Fibroblast of villous mesenchyme (primary cell): ENCODE data around the gene MACROD2. TPM values are rescaled to one million over a fixed set of nuclear protein-coding genes. Genes with fewer than 3 reads are reported as not detected.

ENCODE experiments used
- DNase-seq: peaks from one replicate; pipeline ENCODE4 v3.0.0-alpha.2; 2010; ENCODE audit warnings: low read depth
- H3K4me3 ChIP-seq: 2 replicates; pipeline ENCODE4 v1.5.1; 2011; ENCODE audit warnings: low read depth, mild to moderate bottlenecking, low read length
- total RNA-seq: library from RNA; depleted of rRNA; stranded (reverse); fragments of >200 nt; gene quantifications from 2 replicates; pipeline ENCODE4 v1.2.3, GENCODE V29; 2012
- TF ChIP-seq, protein P1 (sequence below): IDR thresholded peaks from 2 replicates; pipeline ENCODE4 v1.5.1; 2012; ENCODE audit warnings: low read depth, mild to moderate bottlenecking, low read length; ENCODE audit not compliant: insufficient read depth

Gene MACROD2
- total RNA-seq, 1 donor = 1.7 TPM

DNA sequence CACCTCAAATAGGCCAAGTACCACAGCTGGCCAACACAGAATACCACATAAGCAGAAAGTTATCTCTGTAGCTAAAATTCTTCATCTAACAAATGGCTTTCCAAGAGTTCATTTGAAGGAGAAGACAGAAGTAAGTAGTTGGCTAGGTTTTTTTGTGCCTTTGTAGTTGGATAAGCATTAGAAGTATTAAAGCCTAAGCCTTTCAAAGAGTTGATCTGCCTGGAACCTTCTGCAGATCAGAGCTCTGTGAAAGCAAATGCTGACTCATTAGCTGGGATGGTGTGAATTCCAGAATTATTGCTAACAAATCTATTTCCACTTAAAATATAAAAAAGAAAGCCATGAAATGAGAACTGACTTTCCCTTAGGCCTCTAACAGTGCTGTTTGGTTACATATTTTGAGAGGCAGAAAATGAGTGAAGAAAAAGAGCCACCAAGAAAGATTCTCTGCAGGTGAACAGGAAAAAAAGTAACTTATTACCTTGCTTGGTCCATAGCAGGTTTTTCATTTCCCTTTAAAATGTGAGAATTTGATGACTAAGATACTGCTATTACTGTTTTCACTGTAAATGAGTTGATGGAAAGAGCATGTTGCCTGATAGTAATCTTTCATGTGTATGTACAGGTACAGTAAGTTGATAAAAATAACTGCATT, 1105.3 kb downstream of the MACROD2 start:
- H3K4me3 ChIP-seq = no peak overlapping the region
- TF ChIP-seq, protein P1, sequence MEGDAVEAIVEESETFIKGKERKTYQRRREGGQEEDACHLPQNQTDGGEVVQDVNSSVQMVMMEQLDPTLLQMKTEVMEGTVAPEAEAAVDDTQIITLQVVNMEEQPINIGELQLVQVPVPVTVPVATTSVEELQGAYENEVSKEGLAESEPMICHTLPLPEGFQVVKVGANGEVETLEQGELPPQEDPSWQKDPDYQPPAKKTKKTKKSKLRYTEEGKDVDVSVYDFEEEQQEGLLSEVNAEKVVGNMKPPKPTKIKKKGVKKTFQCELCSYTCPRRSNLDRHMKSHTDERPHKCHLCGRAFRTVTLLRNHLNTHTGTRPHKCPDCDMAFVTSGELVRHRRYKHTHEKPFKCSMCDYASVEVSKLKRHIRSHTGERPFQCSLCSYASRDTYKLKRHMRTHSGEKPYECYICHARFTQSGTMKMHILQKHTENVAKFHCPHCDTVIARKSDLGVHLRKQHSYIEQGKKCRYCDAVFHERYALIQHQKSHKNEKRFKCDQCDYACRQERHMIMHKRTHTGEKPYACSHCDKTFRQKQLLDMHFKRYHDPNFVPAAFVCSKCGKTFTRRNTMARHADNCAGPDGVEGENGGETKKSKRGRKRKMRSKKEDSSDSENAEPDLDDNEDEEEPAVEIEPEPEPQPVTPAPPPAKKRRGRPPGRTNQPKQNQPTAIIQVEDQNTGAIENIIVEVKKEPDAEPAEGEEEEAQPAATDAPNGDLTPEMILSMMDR = no peak
- no peak for DNase-seq

DNA sequence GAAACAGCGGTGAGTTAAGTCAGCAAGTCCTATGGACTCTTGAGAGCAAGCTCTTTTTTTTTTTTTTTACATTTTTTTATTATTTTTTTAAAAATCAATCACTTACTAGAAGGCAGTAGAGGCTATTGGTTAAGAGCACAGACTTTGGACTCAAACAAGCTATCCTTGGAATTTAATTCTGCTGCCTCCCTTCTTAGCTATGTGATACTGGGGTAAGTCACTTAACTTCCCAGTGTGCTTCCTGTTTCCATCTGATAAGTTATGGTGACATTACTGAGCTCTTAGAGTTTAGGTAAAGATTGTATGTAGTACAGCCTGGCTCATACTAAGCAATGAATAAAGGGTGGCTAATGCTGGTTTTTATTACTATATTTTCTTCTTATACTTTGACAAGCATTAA, 1112.6 kb downstream of the MACROD2 start:
- TF ChIP-seq, protein P1 = no peak
- no peak for DNase-seq
- no peak overlapping the region for H3K4me3 ChIP-seq

DNA sequence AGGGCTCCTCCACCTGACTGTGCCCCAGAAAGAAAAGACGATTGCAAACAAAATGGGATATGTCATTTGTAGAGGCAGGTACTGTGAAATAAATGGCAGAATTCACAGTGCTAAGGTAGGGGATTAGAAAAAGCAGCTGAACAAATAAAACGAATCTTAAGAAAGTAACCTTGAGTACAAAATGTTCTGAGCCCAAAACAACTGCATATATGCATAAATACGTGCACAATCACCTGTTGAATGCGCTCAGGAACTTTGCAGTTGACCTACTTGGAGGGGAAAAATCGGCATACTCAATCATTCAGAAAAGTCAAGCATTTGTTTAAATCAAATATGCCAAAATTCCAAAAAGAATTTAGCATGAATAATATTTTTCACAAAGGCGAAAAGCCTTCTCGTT, 1114.2 kb downstream of the MACROD2 start:
- H3K4me3 ChIP-seq = no peak overlapping the region
- no peak for DNase-seq
- TF ChIP-seq, protein P1 = no peak

DNA sequence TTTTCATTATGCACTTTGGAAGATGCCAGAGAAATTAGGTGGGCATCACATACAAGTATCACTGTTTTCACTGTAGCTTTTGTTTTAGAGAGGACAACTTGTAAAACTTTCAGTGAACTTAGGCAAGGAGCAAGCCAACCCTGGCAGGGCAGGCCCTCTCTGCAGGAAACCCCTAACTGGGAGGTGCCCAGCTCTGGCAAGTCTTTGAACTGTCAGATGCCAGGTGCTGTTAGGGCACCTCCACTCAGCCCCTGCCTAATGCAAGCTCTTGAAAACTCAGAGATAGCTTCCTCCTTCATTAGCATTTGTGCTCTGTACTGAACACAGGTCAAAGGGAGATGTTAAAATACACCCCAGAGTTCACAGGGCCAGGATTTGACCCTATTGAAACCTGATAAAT, 1116.3 kb downstream of the MACROD2 start:
- TF ChIP-seq, protein P1 = no peak
- no peak overlapping the region for H3K4me3 ChIP-seq
- no peak for DNase-seq

DNA sequence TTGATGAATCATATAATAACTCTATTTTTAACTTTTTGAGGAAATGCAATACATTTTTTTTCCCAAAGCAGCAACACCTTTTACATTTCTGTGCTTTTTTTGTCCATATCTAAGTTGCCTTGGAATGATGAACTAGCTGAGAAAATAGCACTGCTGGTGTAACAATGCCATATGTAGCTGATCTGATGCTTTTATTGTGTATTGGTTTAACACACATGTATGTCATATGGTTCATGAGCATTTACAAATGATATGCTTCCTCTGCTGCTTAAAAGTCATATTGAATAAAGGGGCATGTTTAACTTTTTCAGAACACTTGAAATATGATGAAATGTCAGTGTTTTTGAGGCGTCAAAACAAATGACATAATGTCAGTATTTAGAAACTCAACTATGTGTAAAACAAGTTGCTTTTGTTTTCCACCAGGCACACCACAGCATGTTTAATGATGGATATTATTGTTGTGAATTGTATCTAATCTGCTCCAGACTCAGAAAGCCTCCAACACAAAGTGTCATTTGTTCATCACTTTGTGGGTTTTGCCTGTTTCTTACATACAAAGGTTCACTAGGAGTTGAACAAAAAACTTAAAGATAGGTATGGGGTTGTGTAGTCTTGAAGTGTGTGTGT, 1117.9 kb downstream of the MACROD2 start:
- no peak overlapping the region for H3K4me3 ChIP-seq
- TF ChIP-seq, protein P1 = no peak
- no peak for DNase-seq

DNA sequence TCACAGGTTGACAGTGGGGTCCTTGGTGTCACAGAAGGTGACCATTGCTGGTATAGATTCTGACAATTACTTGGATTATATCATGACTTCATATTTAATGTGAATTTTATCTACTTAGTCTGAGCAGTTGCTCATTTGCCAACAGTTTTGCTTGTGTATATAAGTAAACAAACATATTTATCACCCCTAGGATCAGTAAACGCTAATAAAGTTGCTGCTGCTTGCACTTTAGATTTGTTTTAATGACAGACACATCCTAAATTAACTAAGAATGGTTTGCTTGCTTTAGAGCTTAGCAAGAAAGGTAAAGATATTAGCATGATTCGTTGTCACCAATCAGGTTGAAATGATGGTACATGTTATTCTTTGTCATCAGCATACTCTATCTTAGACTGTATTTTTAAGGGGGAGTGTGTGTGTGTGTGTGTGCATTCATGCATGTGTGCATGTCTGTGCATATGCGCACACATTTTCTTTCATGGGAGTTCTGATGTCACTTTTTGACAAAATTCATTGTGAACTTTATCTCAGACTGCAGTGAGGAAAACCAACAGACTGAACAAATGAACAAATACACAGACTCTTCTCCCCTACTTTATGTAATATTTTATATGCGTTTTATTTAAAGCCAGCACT, 1124.7 kb downstream of the MACROD2 start:
- no peak for DNase-seq
- H3K4me3 ChIP-seq = no peak overlapping the region
- TF ChIP-seq, protein P1 = no peak
